K562 (cell line): ENCODE results near the gene SLC7A4. TPM values are rescaled to one million over a fixed set of nuclear protein-coding genes. Genes with fewer than 3 reads are reported as not detected.

Experiments used
- ATAC-seq: fragments of 200-7000 bp; cut with Tn5 transposase; 3 replicates; pipeline ENCODE4 v1.9.1; 2020; ENCODE audit warnings: moderate library complexity
- BruUV-seq: library from RNA; stranded (reverse); fragments of 400-500 nt; replicated peaks from 2 replicates; lab custom pipeline; 2021; lab: Mats Ljungman, UMichigan
- CTCF ChIA-PET: fragments of 300-600 bp; formaldehyde crosslinking; extraction: SDS; loops from one replicate; lab custom pipeline; 2021; ENCODE audit warnings: low intra/inter-chr PET ratio; lab: Yijun Ruan, JAX
- POLR2A ChIA-PET: fragments of 300-600, 350-650 bp; sonication (Branson Sonifier 250); formaldehyde crosslinking; extraction: SDS; loops from one replicate; lab custom pipeline; 2021; ENCODE audit warnings: antibody characterized with exemption, inconsistent platforms; lab: Yijun Ruan, JAX
- DNase-seq, 4 experiments: peaks; one replicate each; pipeline versions ENCODE4 v3.0.0 to v3.0.0-alpha.2; 2011 to 2018; ENCODE audit warnings: low spot score in 3 of 4, mixed read lengths in 3 of 4; ENCODE audit errors: extremely low read depth in 1 of 4
- FAIRE-seq: peaks from 2 replicates; lab custom pipeline; 2011; peaks lifted over from hg19 to GRCh38; lab: Jason Lieb, UNC
- H2AFZ ChIP-seq: 2 replicates; pipeline ENCODE4 v1.6.0; 2011; ENCODE audit warnings: low read depth, low read length, control low read depth, inconsistent platforms
- H3K27ac ChIP-seq: fragments of 200-600 bp; 3 replicates; pipeline ENCODE4 v1.8.0; 2011; ENCODE audit warnings: low read depth, mild to moderate bottlenecking, control low read depth, inconsistent platforms, low read length, moderate library complexity, mixed read lengths; ENCODE audit errors: extremely low read depth
- H3K27me3 ChIP-seq, 2 experiments: fragments of 300-600 bp in 1 of 2; 2 replicates in 1 of 2; 3 replicates in 1 of 2; pipeline versions ENCODE4 v1.6.0 to v1.8.0; 2011; ENCODE audit warnings: inconsistent platforms in 2 of 2, low read length in 2 of 2, mild to moderate bottlenecking in 1 of 2, mixed read lengths in 1 of 2, moderate library complexity in 1 of 2; ENCODE audit not compliant: control insufficient read depth in 2 of 2, insufficient read depth in 2 of 2
- H3K36me3 ChIP-seq: fragments of 300-600 bp; 3 replicates; pipeline ENCODE4 v1.8.0; 2011; ENCODE audit warnings: mild to moderate bottlenecking, low read length, inconsistent platforms; ENCODE audit not compliant: control insufficient read depth, insufficient read depth
- H3K4me1 ChIP-seq, 2 experiments: fragments of 200-600 bp in 1 of 2; replicated peaks in 1 of 2; 2 replicates in 1 of 2; 3 replicates in 1 of 2; pipeline versions ENCODE4 v1.5.1 to v1.8.0; 2011; ENCODE audit warnings: inconsistent platforms in 2 of 2, low read length in 2 of 2, mild to moderate bottlenecking in 1 of 2, mixed read lengths in 1 of 2, moderate library complexity in 1 of 2; ENCODE audit not compliant: control insufficient read depth in 2 of 2, insufficient read depth in 2 of 2
- H3K4me2 ChIP-seq: 2 replicates; pipeline ENCODE4 v1.6.1; 2011; ENCODE audit warnings: low read length, control low read depth, inconsistent platforms, mixed read lengths; ENCODE audit not compliant: insufficient read depth
- H3K4me3 ChIP-seq: fragments of 200-600 bp; sonication (generic), shearing (Covaris generic); 2 replicates; pipeline ENCODE4 v1.5.1; 2016; ENCODE audit warnings: control low read depth, inconsistent platforms
- H3K79me2 ChIP-seq: fragments of 200-600 bp; 3 replicates; pipeline ENCODE4 v1.8.0; 2011; ENCODE audit warnings: low read length, inconsistent platforms; ENCODE audit not compliant: control insufficient read depth, insufficient read depth
- H3K9ac ChIP-seq, 2 experiments: 2 replicates each; pipeline versions ENCODE4 v1.6.0 to v1.6.1; 2011; ENCODE audit warnings: low read depth in 2 of 2, low read length in 2 of 2, control low read depth in 1 of 2, inconsistent platforms in 1 of 2, mild to moderate bottlenecking in 1 of 2, mixed read lengths in 1 of 2; ENCODE audit not compliant: insufficient read depth in 1 of 2
- H3K9me1 ChIP-seq: one replicate; pipeline ENCODE4 v1.6.0; 2011; ENCODE audit warnings: inconsistent platforms, mild to moderate bottlenecking, low read length, moderate library complexity; ENCODE audit not compliant: control insufficient read depth, insufficient read depth
- H3K9me3 ChIP-seq: replicated peaks from 2 replicates; pipeline ENCODE4 v1.5.1; 2011; ENCODE audit warnings: low read depth, low read length, inconsistent platforms; ENCODE audit not compliant: control insufficient read depth, insufficient read depth
- H4K20me1 ChIP-seq: replicated peaks from 2 replicates; pipeline ENCODE4 v1.6.1; 2011; ENCODE audit warnings: low read length, inconsistent platforms, mixed read lengths; ENCODE audit not compliant: control insufficient read depth, insufficient read depth
- BRCA1 ChIP-seq, 2 experiments: fragments of 450-650 bp in 1 of 2; sonication (generic) in 1 of 2; formaldehyde crosslinking in 1 of 2; IDR thresholded peaks; 2 replicates each; pipeline versions ENCODE4 v1.5.0 to v1.6.1; 2017 to 2020; ENCODE audit warnings: mild to moderate bottlenecking in 1 of 2, missing genetic modification reagents in 1 of 2
- COPS2 ChIP-seq: fragments of 450-650 bp; conservative IDR thresholded peaks from 2 replicates; pipeline ENCODE4 v1.6.1; 2016; ENCODE audit warnings: mild to moderate bottlenecking, moderate library complexity
- ELF4 ChIP-seq: fragments of 450-650 bp; formaldehyde crosslinking; IDR thresholded peaks from 2 replicates; pipeline ENCODE4 v1.4.0; 2022; ENCODE audit warnings: missing genetic modification characterization
- ELK3 ChIP-seq: fragments of 450-650 bp; formaldehyde crosslinking; IDR thresholded peaks from 2 replicates; pipeline ENCODE4 v1.4.0; 2020; ENCODE audit warnings: mild to moderate bottlenecking
- FOXJ3 ChIP-seq: sonication (generic); formaldehyde crosslinking; IDR thresholded peaks from 2 replicates; pipeline ENCODE4 v1.4.0; 2020; ENCODE audit warnings: mild to moderate bottlenecking, missing genetic modification reagents
- GATA2 ChIP-seq: sonication (generic); formaldehyde crosslinking; IDR thresholded peaks from 2 replicates; pipeline ENCODE4 v1.4.0; 2020; ENCODE audit warnings: mild to moderate bottlenecking, missing genetic modification reagents
- MAFK ChIP-seq: IDR thresholded peaks from 2 replicates; pipeline ENCODE4 v1.6.1; 2011; ENCODE audit warnings: low read length, improper control_type of control experiment
- RCOR1 ChIP-seq, 2 experiments: IDR thresholded peaks; 2 replicates each; pipeline ENCODE4 v1.6.1; 2012; ENCODE audit warnings: low read depth in 2 of 2, low read length in 2 of 2, borderline replicate concordance in 1 of 2, improper control_type of control experiment in 1 of 2
- TBL1XR1 ChIP-seq, 2 experiments: IDR thresholded peaks; 2 replicates each; pipeline ENCODE4 v1.6.1; 2012; ENCODE audit warnings: improper control_type of control experiment in 2 of 2, low read length in 2 of 2, mild to moderate bottlenecking in 1 of 2
- UBTF ChIP-seq, 2 experiments: IDR thresholded peaks; 2 replicates each; pipeline ENCODE4 v1.6.1; 2012; ENCODE audit warnings: improper control_type of control experiment in 2 of 2, low read depth in 2 of 2, low read length in 2 of 2, borderline replicate concordance in 1 of 2
- ZFP36 ChIP-seq: fragments of 150-350 bp; IDR thresholded peaks from 2 replicates; pipeline ENCODE4 v1.6.1; 2018; ENCODE audit warnings: low read length, low read depth; ENCODE audit not compliant: partially characterized antibody
- ZNF444 ChIP-seq: fragments of 250-450 bp; sonication (Bioruptor Pico); IDR thresholded peaks from 2 replicates; pipeline ENCODE4 v1.4.0; 2020; ENCODE audit warnings: mild to moderate bottlenecking, moderate library complexity
- WGBS: fragments of 100-300 bp; shearing (Covaris generic); methylation state at CpG from one replicate; pipeline ENCODE4 v1.1.6; 2016; ENCODE audit warnings: low coverage, mixed read lengths; ENCODE audit not compliant: insufficient coverage; ENCODE audit errors: missing lambda C conversion rate; 5-methylcytosine and 5-hydroxymethylcytosine counted together
- in situ Hi-C: fragments of 300-500 bp; cut with MboI; formaldehyde crosslinking; loops from 4 replicates; pipeline ENCODE4 v1.15.0; 2018; ENCODE audit warnings: inconsistent platforms, mixed read lengths
- intact Hi-C: fragments of 100-400 bp; cut with micrococcal nuclease; formaldehyde crosslinking; loops from 2 replicates; pipeline ENCODE4 v1.14.2; 2022
- polyA plus RNA-seq, 8 experiments: library from polyadenylated mRNA; depleted of rRNA in 4 of 8; stranded (reverse) in 5 of 8; unstranded in 3 of 8; fragments of >200 nt; fragmentation: Nextera tagmentation in 2 of 8; fragmentation: Illumina TruSeq in 1 of 8; extraction: Ambion mirVana in 2 of 8; extraction: Trizol in 1 of 8; gene quantifications; 2 replicates each; pipeline versions ENCODE4 v1.2.1 to v1.2.3, GENCODE V29; 2011 to 2014; ENCODE audit warnings: inconsistent platforms in 1 of 8, missing spikeins in 1 of 8
- total RNA-seq, 7 experiments: library from RNA; depleted of rRNA in 6 of 7; stranded (reverse); fragments of >200 nt in 6 of 7; fragmentation: Illumina TruSeq in 2 of 7; extraction: Trizol in 2 of 7; gene quantifications; 2 replicates each; pipeline versions ENCODE4 v1.2.1 to v1.2.3, GENCODE V29; 2011 to 2021; ENCODE audit warnings: low replicate concordance in 1 of 7
- TF ChIP-seq, protein P1 (sequence below): fragments of 250-450 bp; sonication (Bioruptor Pico); IDR thresholded peaks from 2 replicates; pipeline ENCODE4 v1.5.0; 2021
- TF ChIP-seq, protein P2 (sequence below): fragments of 250-450 bp; sonication (Bioruptor Pico); IDR thresholded peaks from 2 replicates; pipeline ENCODE4 v1.4.0; 2020; ENCODE audit warnings: mild to moderate bottlenecking, moderate library complexity, borderline replicate concordance

Gene SLC7A4
- total and polyA plus RNA-seq, 9 of the 15 experiments (the other 6 are each of a cell fraction or from before 2014, with no cell fraction given) = not detected

DNA sequence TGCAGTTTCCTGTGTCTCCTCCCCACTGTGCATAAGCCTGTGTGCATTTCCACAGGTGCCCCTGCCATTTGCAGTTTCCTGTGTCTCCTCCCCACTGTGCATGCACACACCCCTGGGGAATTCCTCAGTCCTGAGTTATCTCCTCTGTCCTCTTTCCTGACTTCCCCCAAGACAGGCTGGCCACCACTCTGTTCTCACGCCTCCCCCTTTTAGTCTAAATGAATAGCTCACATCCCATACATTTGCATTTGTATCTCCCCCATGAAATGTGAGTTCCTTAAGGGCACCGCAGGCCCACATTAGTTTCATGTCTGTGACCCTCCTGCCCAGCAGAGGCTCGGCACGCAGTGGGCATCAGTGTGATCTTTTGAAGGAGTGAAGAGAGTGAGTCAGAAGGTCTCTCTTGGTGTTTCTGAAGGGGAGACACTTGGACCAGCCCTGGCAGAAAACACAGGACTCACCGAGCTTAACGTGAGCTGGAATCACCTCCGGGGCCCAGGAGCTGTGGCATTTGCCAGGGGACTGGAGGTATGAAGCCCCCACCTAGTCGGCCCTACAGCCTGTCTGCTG lies 19.6 kb upstream of the SLC7A4 start:
- no peak overlapping the region for H3K4me3 ChIP-seq
- TF ChIP-seq, protein P1, sequence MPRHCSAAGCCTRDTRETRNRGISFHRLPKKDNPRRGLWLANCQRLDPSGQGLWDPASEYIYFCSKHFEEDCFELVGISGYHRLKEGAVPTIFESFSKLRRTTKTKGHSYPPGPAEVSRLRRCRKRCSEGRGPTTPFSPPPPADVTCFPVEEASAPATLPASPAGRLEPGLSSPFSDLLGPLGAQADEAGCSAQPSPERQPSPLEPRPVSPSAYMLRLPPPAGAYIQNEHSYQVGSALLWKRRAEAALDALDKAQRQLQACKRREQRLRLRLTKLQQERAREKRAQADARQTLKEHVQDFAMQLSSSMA (CRISPR knock-in tag) = 0 out of 2 replicates have a peak, but pooled peaks have one; percentile 18
- 0 out of 2 replicates have a peak, but pooled peaks have one; percentile 21 for TF ChIP-seq ELF4 (CRISPR knock-in tag)
- no peak for TF ChIP-seq BRCA1 (IDR thresholded peaks at IDR 0.05)
- peak; percentile 13 for TF ChIP-seq BRCA1 (CRISPR knock-in tag; IDR thresholded peaks at IDR 0.05)
- TF ChIP-seq FOXJ3 (CRISPR knock-in tag) = 0 out of 2 replicates have a peak, but pooled peaks have one; percentile 15
- TF ChIP-seq ZNF444 (CRISPR knock-in tag) = no peak
- TF ChIP-seq COPS2 = no peak
- TF ChIP-seq UBTF (IDR thresholded peaks at IDR 0.05; ENCODE audit: borderline replicate concordance in 1 of 2, low read depth in 2 of 2, low read length in 2 of 2) = 0 out of 4 replicates have a peak, but pooled peaks of 1 of the 2 experiments have one; percentile 32
- 0 out of 2 replicates have a peak, but pooled peaks have one; percentile 12 for TF ChIP-seq MAFK
- 0 out of 4 replicates have a peak, but pooled peaks of 1 of the 2 experiments have one; percentile 27 for TF ChIP-seq RCOR1 (IDR thresholded peaks at IDR 0.05; ENCODE audit: borderline replicate concordance in 1 of 2, low read depth in 2 of 2, low read length in 2 of 2)
- 0 out of 2 replicates have a peak, but pooled peaks have one; percentile 34 for TF ChIP-seq GATA2
- TF ChIP-seq, protein P2, sequence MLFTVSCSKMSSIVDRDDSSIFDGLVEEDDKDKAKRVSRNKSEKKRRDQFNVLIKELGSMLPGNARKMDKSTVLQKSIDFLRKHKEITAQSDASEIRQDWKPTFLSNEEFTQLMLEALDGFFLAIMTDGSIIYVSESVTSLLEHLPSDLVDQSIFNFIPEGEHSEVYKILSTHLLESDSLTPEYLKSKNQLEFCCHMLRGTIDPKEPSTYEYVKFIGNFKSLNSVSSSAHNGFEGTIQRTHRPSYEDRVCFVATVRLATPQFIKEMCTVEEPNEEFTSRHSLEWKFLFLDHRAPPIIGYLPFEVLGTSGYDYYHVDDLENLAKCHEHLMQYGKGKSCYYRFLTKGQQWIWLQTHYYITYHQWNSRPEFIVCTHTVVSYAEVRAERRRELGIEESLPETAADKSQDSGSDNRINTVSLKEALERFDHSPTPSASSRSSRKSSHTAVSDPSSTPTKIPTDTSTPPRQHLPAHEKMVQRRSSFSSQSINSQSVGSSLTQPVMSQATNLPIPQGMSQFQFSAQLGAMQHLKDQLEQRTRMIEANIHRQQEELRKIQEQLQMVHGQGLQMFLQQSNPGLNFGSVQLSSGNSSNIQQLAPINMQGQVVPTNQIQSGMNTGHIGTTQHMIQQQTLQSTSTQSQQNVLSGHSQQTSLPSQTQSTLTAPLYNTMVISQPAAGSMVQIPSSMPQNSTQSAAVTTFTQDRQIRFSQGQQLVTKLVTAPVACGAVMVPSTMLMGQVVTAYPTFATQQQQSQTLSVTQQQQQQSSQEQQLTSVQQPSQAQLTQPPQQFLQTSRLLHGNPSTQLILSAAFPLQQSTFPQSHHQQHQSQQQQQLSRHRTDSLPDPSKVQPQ (CRISPR knock-in tag) = no peak
- TF ChIP-seq TBL1XR1 (IDR thresholded peaks at IDR 0.05; ENCODE audit: low read length in 2 of 2) = peak in 1 of 2 experiments; percentile 45; a peak in 1 of 4 replicates
- no peak for TF ChIP-seq ELK3
- TF ChIP-seq ZFP36 = peak; percentile 28

More for the DNA sequence above, 19.6 kb upstream of the SLC7A4 start:
- Histone ChIP-seq H3K36me3 (no peaks in the 10 kb centered on the region), H2AFZ (no peak overlapping the region), H3K9ac (peak overlapping the region in 1 of 2 experiments; percentile 38; a peak in 1 of 4 replicates), H3K9me3 (no peaks in the 10 kb centered on the region), H3K4me1 (peaks cover 23 to 36% of the 10 kb centered on the region in 2 experiments), H3K27me3 (peaks cover 35 to 88% of the 10 kb centered on the region in 2 experiments; a peak in 4 of 5 replicates), H3K9me1 (peaks cover 15% of the 10 kb centered on the region), H3K4me2 (no peak overlapping the region), H3K79me2 (no peaks in the 10 kb centered on the region), H4K20me1 (peaks cover 43% of the 10 kb centered on the region), H3K27ac (no peak overlapping the region)
- intact Hi-C loops (no loop called here), in situ Hi-C loops (no loop called here)
- 6% methylated on average over 8 of the region's 8 CpGs for WGBS
- no peak for FAIRE-seq
- ATAC-seq = no peak
- POLR2A ChIA-PET = interaction anchor here (0.6 to 6.1 kb wide), 12 partner anchors 9 to 405 kb away, joined by 3 to 42 read pairs (median 4); partner anchors contain the start of gene LZTR1
- no TSS peak for BruUV-seq
- DNase-seq = no peak
- CTCF ChIA-PET = no interaction called here
